HepG2 (cell line): ENCODE results near the gene SEC14L5. TPM values are rescaled to one million over a fixed set of nuclear protein-coding genes. Genes with fewer than 3 reads are reported as not detected.

ENCODE experiments used
- CC2D1A ChIP-seq: sonication (generic); formaldehyde crosslinking; IDR thresholded peaks from 2 replicates; pipeline ENCODE4 v1.8.1; 2023; ENCODE audit warnings: mild to moderate bottlenecking, missing genetic modification reagents
- HDAC2 ChIP-seq: sonication (generic); formaldehyde crosslinking; IDR thresholded peaks from 2 replicates; pipeline ENCODE4 v1.4.0; 2020; ENCODE audit warnings: missing genetic modification reagents
- IKZF1 ChIP-seq: fragments of 450-650 bp; IDR thresholded peaks from 2 replicates; pipeline ENCODE4 v1.7.1; 2016
- KDM2A ChIP-seq: sonication (generic); formaldehyde crosslinking; IDR thresholded peaks from 2 replicates; pipeline ENCODE4 v1.4.0; 2020; ENCODE audit warnings: low read depth, missing genetic modification reagents, borderline replicate concordance
- MYC ChIP-seq: sonication (generic); formaldehyde crosslinking; IDR thresholded peaks from 2 replicates; pipeline ENCODE4 v1.9.0; 2021; ENCODE audit warnings: missing genetic modification reagents, borderline replicate concordance
- NCOA5 ChIP-seq: sonication (generic); formaldehyde crosslinking; IDR thresholded peaks from 2 replicates; pipeline ENCODE4 v1.4.0; 2020; ENCODE audit warnings: missing genetic modification reagents
- NFYC ChIP-seq: IDR thresholded peaks from 2 replicates; pipeline ENCODE4 v1.6.1; 2016; ENCODE audit warnings: missing genetic modification reagents, missing compliant biosample characterization
- NPAS2 ChIP-seq: sonication (generic); formaldehyde crosslinking; IDR thresholded peaks from 2 replicates; pipeline ENCODE4 v1.8.0; 2022; ENCODE audit warnings: mild to moderate bottlenecking, missing genetic modification reagents, borderline replicate concordance
- NR2F1 ChIP-seq, 2 experiments: fragments of 450-650 bp in 1 of 2; formaldehyde crosslinking in 1 of 2; IDR thresholded peaks; 2 replicates each; pipeline versions ENCODE4 v1.5.0 to v1.6.1; 2016 to 2020; ENCODE audit warnings: mild to moderate bottlenecking in 1 of 2, missing compliant biosample characterization in 1 of 2, missing genetic modification reagents in 1 of 2, moderate library complexity in 1 of 2
- ONECUT2 ChIP-seq: sonication (generic); formaldehyde crosslinking; IDR thresholded peaks from 2 replicates; pipeline ENCODE4 v1.4.0; 2020; ENCODE audit warnings: missing genetic modification reagents
- SKI ChIP-seq: fragments of 450-650 bp; IDR thresholded peaks from one replicate; pipeline ENCODE4 v1.6.1; 2018; ENCODE audit warnings: mild to moderate bottlenecking; ENCODE audit not compliant: partially characterized antibody
- SMYD3 ChIP-seq: sonication (generic); formaldehyde crosslinking; IDR thresholded peaks from 2 replicates; pipeline ENCODE4 v1.8.1; 2023; ENCODE audit warnings: mild to moderate bottlenecking, missing genetic modification reagents
- SP5 ChIP-seq: IDR thresholded peaks from 2 replicates; pipeline ENCODE4 v1.6.1; 2016; ENCODE audit warnings: low read depth, borderline replicate concordance
- TRIM24 ChIP-seq: sonication (generic); formaldehyde crosslinking; IDR thresholded peaks from 2 replicates; pipeline ENCODE4 v1.8.0; 2022; ENCODE audit warnings: mild to moderate bottlenecking, missing genetic modification reagents
- ZFYVE20 ChIP-seq: sonication (generic); formaldehyde crosslinking; IDR thresholded peaks from 2 replicates; pipeline ENCODE4 v1.8.0; 2023; ENCODE audit warnings: low read depth, mild to moderate bottlenecking, moderate library complexity, missing genetic modification reagents, borderline replicate concordance
- ZMYM4 ChIP-seq: sonication (generic); formaldehyde crosslinking; IDR thresholded peaks from 2 replicates; pipeline ENCODE4 v1.8.1; 2023; ENCODE audit warnings: mild to moderate bottlenecking, missing genetic modification reagents
- ZNF10 ChIP-seq: sonication (generic); formaldehyde crosslinking; IDR thresholded peaks from 2 replicates; pipeline ENCODE4 v1.4.0; 2020; ENCODE audit warnings: mild to moderate bottlenecking, low read depth, missing genetic modification reagents, borderline replicate concordance
- ZNF138 ChIP-seq: sonication (generic); formaldehyde crosslinking; IDR thresholded peaks from 2 replicates; pipeline ENCODE4 v1.5.0; 2020; ENCODE audit warnings: mild to moderate bottlenecking, low read depth, missing genetic modification reagents
- ZNF232 ChIP-seq: sonication (generic); formaldehyde crosslinking; IDR thresholded peaks from 2 replicates; pipeline ENCODE4 v1.4.0; 2020; ENCODE audit warnings: missing genetic modification reagents, borderline replicate concordance
- ZNF350 ChIP-seq: sonication (generic); formaldehyde crosslinking; IDR thresholded peaks from 2 replicates; pipeline ENCODE4 v1.4.0; 2020; ENCODE audit warnings: mild to moderate bottlenecking, low read depth, missing genetic modification reagents, borderline replicate concordance
- ZNF776 ChIP-seq: sonication (generic); formaldehyde crosslinking; IDR thresholded peaks from 2 replicates; pipeline ENCODE4 v1.4.0; 2020; ENCODE audit warnings: mild to moderate bottlenecking, missing genetic modification reagents
- polyA plus RNA-seq, 8 experiments: library from polyadenylated mRNA; depleted of rRNA in 3 of 8; stranded (reverse) in 7 of 8; unstranded in 1 of 8; fragments of >200 nt; fragmentation: Illumina TruSeq in 4 of 8; extraction: Trizol in 4 of 8; gene quantifications; 2 replicates each; pipeline versions ENCODE4 v1.2.1 to v1.2.3, GENCODE V29; 2011 to 2016; ENCODE audit warnings: low read depth in 4 of 8, missing spikeins in 1 of 8, mixed read lengths in 1 of 8; ENCODE audit not compliant: insufficient read depth in 1 of 8
- total RNA-seq, 5 experiments: library from RNA; depleted of rRNA; stranded (reverse); fragments of >200 nt; fragmentation: Illumina TruSeq; extraction: Trizol; gene quantifications; 2 replicates each; pipeline ENCODE4 v1.2.3, GENCODE V29; 2016; ENCODE audit warnings: low read depth in 1 of 5
- TF ChIP-seq, protein P1 (sequence below): IDR thresholded peaks from 2 replicates; pipeline ENCODE4 v1.6.1; 2016; ENCODE audit warnings: control low read depth
- TF ChIP-seq, protein P2 (sequence below): sonication (generic); formaldehyde crosslinking; IDR thresholded peaks from 2 replicates; pipeline ENCODE4 v1.4.0; 2020; ENCODE audit warnings: missing genetic modification reagents
- TF ChIP-seq, protein P3 (sequence below): sonication (generic); formaldehyde crosslinking; IDR thresholded peaks from 2 replicates; pipeline ENCODE4 v1.4.0; 2020; ENCODE audit warnings: missing genetic modification reagents, mild to moderate bottlenecking, borderline replicate concordance

SEC14L5 gene
- total and polyA plus RNA-seq, 2 of the 13 experiments (the other 11 are each of a cell fraction or from before 2014, with no cell fraction given) = 0.40 to 0.42 TPM

DNA sequence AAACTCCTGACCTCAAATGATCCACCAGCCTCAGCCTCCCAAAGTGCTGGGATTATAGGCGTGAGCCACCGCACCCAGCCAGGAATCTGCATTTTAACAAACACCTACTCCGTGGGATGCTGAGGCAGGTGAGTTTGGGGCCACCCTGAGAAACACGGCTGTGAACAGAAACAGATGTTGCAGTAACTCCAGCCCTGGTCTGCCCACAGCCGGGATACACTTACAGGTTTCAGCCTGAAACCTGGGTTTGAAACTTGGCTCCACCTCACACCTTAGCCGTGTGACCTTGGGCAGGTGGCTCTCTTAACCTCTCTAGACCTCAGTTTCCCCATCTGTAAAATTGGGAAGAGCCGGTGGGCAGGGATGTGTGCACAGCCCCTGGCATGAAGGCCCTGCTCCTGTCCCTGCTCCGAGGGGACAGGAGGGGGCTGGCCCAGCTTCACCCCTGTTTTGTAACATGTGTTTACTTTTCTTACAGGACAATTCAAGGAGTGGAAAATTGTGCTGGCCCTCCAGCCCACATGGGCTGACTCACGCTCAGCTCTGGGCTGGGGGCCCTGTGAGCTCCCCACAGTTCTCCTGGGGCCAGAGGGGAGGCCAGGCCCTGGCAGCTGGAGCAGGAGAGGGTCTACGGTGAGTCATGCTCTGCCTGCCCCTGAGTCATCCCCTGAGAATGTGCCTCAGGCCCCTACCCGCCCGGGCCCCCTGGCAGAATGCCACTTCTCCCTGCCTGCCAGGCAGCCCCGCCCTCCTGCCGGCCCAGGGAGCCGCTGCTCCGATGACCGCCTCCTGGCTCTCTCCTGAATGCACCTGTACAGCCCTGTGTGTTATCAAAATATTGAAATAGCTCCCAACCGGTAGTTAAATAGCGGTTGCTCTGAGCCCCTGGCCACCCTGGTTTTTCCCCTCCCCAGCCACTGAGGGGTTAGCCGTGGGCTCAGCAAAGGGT lies 13.5 kb upstream of the SEC14L5 start (continued):
- TF ChIP-seq NR2F1 (CRISPR knock-in tag; IDR thresholded peaks at IDR 0.05) = peak; percentile 65 to 78; a peak in 3 of 4 replicates
- TF ChIP-seq TRIM24 (CRISPR knock-in tag) = no peak
- TF ChIP-seq ONECUT2 = no peak
- peak; percentile 89 for TF ChIP-seq HDAC2 (CRISPR knock-in tag)
- TF ChIP-seq ZNF350 (CRISPR knock-in tag) = peak; percentile 88
- TF ChIP-seq, protein P1, sequence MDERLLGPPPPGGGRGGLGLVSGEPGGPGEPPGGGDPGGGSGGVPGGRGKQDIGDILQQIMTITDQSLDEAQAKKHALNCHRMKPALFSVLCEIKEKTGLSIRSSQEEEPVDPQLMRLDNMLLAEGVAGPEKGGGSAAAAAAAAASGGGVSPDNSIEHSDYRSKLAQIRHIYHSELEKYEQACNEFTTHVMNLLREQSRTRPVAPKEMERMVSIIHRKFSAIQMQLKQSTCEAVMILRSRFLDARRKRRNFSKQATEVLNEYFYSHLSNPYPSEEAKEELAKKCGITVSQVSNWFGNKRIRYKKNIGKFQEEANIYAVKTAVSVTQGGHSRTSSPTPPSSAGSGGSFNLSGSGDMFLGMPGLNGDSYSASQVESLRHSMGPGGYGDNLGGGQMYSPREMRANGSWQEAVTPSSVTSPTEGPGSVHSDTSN (CRISPR knock-in tag) = no peak
- TF ChIP-seq KDM2A = peak; percentile 90; the same call in 1 of the 2 replicates
- no peak for TF ChIP-seq SMYD3 (CRISPR knock-in tag)
- no peak for TF ChIP-seq ZFYVE20 (CRISPR knock-in tag)
- TF ChIP-seq NPAS2 (CRISPR knock-in tag) = no peak
- TF ChIP-seq SP5 (CRISPR knock-in tag) = peak; percentile 96
- no peak for TF ChIP-seq IKZF1
- TF ChIP-seq, protein P2, sequence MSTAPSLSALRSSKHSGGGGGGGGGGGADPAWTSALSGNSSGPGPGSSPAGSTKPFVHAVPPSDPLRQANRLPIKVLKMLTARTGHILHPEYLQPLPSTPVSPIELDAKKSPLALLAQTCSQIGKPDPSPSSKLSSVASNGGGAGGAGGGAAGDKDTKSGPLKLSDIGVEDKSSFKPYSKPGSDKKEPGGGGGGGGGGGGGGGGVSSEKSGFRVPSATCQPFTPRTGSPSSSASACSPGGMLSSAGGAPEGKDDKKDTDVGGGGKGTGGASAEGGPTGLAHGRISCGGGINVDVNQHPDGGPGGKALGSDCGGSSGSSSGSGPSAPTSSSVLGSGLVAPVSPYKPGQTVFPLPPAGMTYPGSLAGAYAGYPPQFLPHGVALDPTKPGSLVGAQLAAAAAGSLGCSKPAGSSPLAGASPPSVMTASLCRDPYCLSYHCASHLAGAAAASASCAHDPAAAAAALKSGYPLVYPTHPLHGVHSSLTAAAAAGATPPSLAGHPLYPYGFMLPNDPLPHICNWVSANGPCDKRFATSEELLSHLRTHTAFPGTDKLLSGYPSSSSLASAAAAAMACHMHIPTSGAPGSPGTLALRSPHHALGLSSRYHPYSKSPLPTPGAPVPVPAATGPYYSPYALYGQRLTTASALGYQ (CRISPR knock-in tag) = no peak; the same call in 1 of the 2 replicates
- TF ChIP-seq, protein P3, sequence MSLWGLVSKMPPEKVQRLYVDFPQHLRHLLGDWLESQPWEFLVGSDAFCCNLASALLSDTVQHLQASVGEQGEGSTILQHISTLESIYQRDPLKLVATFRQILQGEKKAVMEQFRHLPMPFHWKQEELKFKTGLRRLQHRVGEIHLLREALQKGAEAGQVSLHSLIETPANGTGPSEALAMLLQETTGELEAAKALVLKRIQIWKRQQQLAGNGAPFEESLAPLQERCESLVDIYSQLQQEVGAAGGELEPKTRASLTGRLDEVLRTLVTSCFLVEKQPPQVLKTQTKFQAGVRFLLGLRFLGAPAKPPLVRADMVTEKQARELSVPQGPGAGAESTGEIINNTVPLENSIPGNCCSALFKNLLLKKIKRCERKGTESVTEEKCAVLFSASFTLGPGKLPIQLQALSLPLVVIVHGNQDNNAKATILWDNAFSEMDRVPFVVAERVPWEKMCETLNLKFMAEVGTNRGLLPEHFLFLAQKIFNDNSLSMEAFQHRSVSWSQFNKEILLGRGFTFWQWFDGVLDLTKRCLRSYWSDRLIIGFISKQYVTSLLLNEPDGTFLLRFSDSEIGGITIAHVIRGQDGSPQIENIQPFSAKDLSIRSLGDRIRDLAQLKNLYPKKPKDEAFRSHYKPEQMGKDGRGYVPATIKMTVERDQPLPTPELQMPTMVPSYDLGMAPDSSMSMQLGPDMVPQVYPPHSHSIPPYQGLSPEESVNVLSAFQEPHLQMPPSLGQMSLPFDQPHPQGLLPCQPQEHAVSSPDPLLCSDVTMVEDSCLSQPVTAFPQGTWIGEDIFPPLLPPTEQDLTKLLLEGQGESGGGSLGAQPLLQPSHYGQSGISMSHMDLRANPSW = no peak; the same call in 1 of the 2 replicates
- TF ChIP-seq ZMYM4 (CRISPR knock-in tag) = no peak
- peak; percentile 22; the same call in 1 of the 2 replicates for TF ChIP-seq ZNF776
- no peak for TF ChIP-seq NFYC (CRISPR knock-in tag)
- TF ChIP-seq ZNF232 (CRISPR knock-in tag) = peak; percentile 50; the same call in 1 of the 2 replicates
- no peak for TF ChIP-seq ZNF138 (CRISPR knock-in tag)
- no peak for TF ChIP-seq NCOA5
- TF ChIP-seq CC2D1A (CRISPR knock-in tag) = no peak
- no peak for TF ChIP-seq ZNF10
- peak; percentile 45 for TF ChIP-seq SKI
- peak; percentile 63; the same call in 1 of the 2 replicates for TF ChIP-seq MYC (CRISPR knock-in tag)
